H9 (cell line): ENCODE results near the gene MICAL3. TPM values are rescaled to one million over a fixed set of nuclear protein-coding genes. Genes with fewer than 3 reads are reported as not detected.
A peak's percentile ranks its signal among the peaks of the same experiment; 100 is the strongest.

Source experiments
- DNase-seq: peaks from one replicate; pipeline ENCODE4 v3.0.0-alpha.2; 2017
- H2AFZ ChIP-seq: one replicate; pipeline ENCODE4 v1.6.1; 2013; ENCODE audit warnings: mild to moderate bottlenecking, low read length, control low read depth, moderate library complexity
- H2AK5ac ChIP-seq: 2 replicates; pipeline ENCODE4 v1.6.1; 2013; ENCODE audit warnings: low read length, control low read depth, mixed read lengths; ENCODE audit not compliant: insufficient read length
- H2BK120ac ChIP-seq: one replicate; pipeline ENCODE4 v1.6.1; 2013; ENCODE audit warnings: low read depth, mild to moderate bottlenecking, low read length, control low read depth, inconsistent platforms; ENCODE audit not compliant: poor library complexity, severe bottlenecking
- H2BK12ac ChIP-seq: 2 replicates; pipeline ENCODE4 v1.6.1; 2013; ENCODE audit warnings: low read length, control low read depth, mixed read lengths, low read depth; ENCODE audit not compliant: insufficient read length
- H2BK15ac ChIP-seq: 2 replicates; pipeline ENCODE4 v1.6.1; 2013; ENCODE audit warnings: low read depth, low read length, control low read depth
- H2BK20ac ChIP-seq: one replicate; pipeline ENCODE4 v1.6.1; 2013; ENCODE audit warnings: low read depth, mild to moderate bottlenecking, low read length, control low read depth, inconsistent platforms; ENCODE audit not compliant: poor library complexity, severe bottlenecking
- H2BK5ac ChIP-seq: 2 replicates; pipeline ENCODE4 v1.6.1; 2013; ENCODE audit warnings: low read length, control low read depth, mixed read lengths; ENCODE audit not compliant: insufficient read length
- H3K14ac ChIP-seq: 2 replicates; pipeline ENCODE4 v1.6.1; 2013; ENCODE audit warnings: low read length, control low read depth; ENCODE audit not compliant: insufficient read depth
- H3K18ac ChIP-seq: 2 replicates; pipeline ENCODE4 v1.6.1; 2013; ENCODE audit warnings: low read depth, mild to moderate bottlenecking, mixed read lengths, low read length, control low read depth; ENCODE audit not compliant: insufficient read length
- H3K23ac ChIP-seq: 2 replicates; pipeline ENCODE4 v1.6.1; 2013; ENCODE audit warnings: low read length, control low read depth, mixed read lengths, low read depth; ENCODE audit not compliant: insufficient read length
- H3K23me2 ChIP-seq: 2 replicates; pipeline ENCODE4 v1.6.1; 2013; ENCODE audit warnings: low read depth, mild to moderate bottlenecking, mixed read lengths, low read length, control low read depth; ENCODE audit not compliant: insufficient read length, poor library complexity, severe bottlenecking
- H3K27ac ChIP-seq: 2 replicates; pipeline ENCODE4 v1.5.1; 2013; ENCODE audit warnings: low read length, control low read depth, mixed read lengths, low read depth; ENCODE audit not compliant: insufficient read length
- H3K27me3 ChIP-seq: 2 replicates; pipeline ENCODE4 v1.6.1; 2013; ENCODE audit warnings: low read length, control low read depth, inconsistent platforms; ENCODE audit not compliant: insufficient read depth
- H3K4ac ChIP-seq: 2 replicates; pipeline ENCODE4 v1.6.1; 2013; ENCODE audit warnings: low read depth, mild to moderate bottlenecking, control low read depth, inconsistent platforms, low read length, moderate library complexity
- H3K4me1 ChIP-seq: 2 replicates; pipeline ENCODE4 v1.6.1; 2013; ENCODE audit warnings: low read length, control low read depth, inconsistent platforms; ENCODE audit not compliant: insufficient read depth
- H3K4me2 ChIP-seq: 2 replicates; pipeline ENCODE4 v1.6.1; 2013; ENCODE audit warnings: low read length, control low read depth, mixed read lengths; ENCODE audit not compliant: insufficient read length, insufficient read depth
- H3K56ac ChIP-seq: 2 replicates; pipeline ENCODE4 v1.6.1; 2013; ENCODE audit warnings: low read depth, mild to moderate bottlenecking, mixed read lengths, low read length, control low read depth; ENCODE audit not compliant: insufficient read length
- H3K79me1 ChIP-seq: 2 replicates; pipeline ENCODE4 v1.6.1; 2013; ENCODE audit warnings: low read depth, mild to moderate bottlenecking, moderate library complexity, low read length, control low read depth, inconsistent platforms; ENCODE audit not compliant: insufficient read depth, poor library complexity, severe bottlenecking
- H3K79me2 ChIP-seq: 2 replicates; pipeline ENCODE4 v1.6.1; 2013; ENCODE audit warnings: low read length, control low read depth, inconsistent platforms; ENCODE audit not compliant: insufficient read depth
- H3K9ac ChIP-seq: 2 replicates; pipeline ENCODE4 v1.6.1; 2013; ENCODE audit warnings: low read length, control low read depth, mixed read lengths; ENCODE audit not compliant: insufficient read length; ENCODE audit errors: extremely low read depth
- H3K9me3 ChIP-seq: one replicate; pipeline ENCODE4 v1.6.1; 2013; ENCODE audit warnings: low read depth, low read length, inconsistent platforms; ENCODE audit not compliant: control insufficient read depth
- H3T11ph ChIP-seq: one replicate; pipeline ENCODE4 v1.6.1; 2013; ENCODE audit warnings: mild to moderate bottlenecking, low read length, control low read depth, inconsistent platforms
- H4K20me1 ChIP-seq: one replicate; pipeline ENCODE4 v1.6.1; 2013; ENCODE audit not compliant: control insufficient read depth, insufficient read length, insufficient read depth
- H4K5ac ChIP-seq: 2 replicates; pipeline ENCODE4 v1.6.1; 2013; ENCODE audit warnings: low read depth, mild to moderate bottlenecking, mixed read lengths, low read length, control low read depth; ENCODE audit not compliant: insufficient read length
- H4K8ac ChIP-seq: replicated peaks from 2 replicates; pipeline ENCODE4 v1.6.1; 2013; ENCODE audit warnings: low read length, control low read depth, mixed read lengths, low read depth; ENCODE audit not compliant: insufficient read length
- H4K91ac ChIP-seq: 2 replicates; pipeline ENCODE4 v1.6.1; 2013; ENCODE audit warnings: low read depth, mild to moderate bottlenecking, moderate library complexity, mixed read lengths, low read length, control low read depth; ENCODE audit not compliant: insufficient read length
- H3K27ac Mint-ChIP-seq, 3 experiments: 2 replicates in 2 of 3; 3 replicates in 1 of 3; pipeline ENCODE4 v1.8.0; 2020 to 2021; ENCODE audit warnings: mixed read lengths in 3 of 3, mild to moderate bottlenecking in 1 of 3, moderate library complexity in 1 of 3
- H3K27me3 Mint-ChIP-seq: 2 replicates; pipeline ENCODE4 v1.8.0; 2021; ENCODE audit warnings: low read depth, mild to moderate bottlenecking, moderate library complexity, mixed read lengths
- H3K36me3 Mint-ChIP-seq, 3 experiments: 2 replicates in 2 of 3; 3 replicates in 1 of 3; pipeline ENCODE4 v1.8.0; 2020 to 2021; ENCODE audit warnings: low read depth in 3 of 3, mixed read lengths in 3 of 3; ENCODE audit not compliant: insufficient read depth in 1 of 3
- H3K4me1 Mint-ChIP-seq, 2 experiments: 2 replicates each; pipeline ENCODE4 v1.8.0; 2020; ENCODE audit warnings: mixed read lengths in 2 of 2
- H3K4me3 Mint-ChIP-seq, 2 experiments: 2 replicates in 1 of 2; 3 replicates in 1 of 2; pipeline ENCODE4 v1.8.0; 2020 to 2021; ENCODE audit warnings: mild to moderate bottlenecking in 2 of 2, mixed read lengths in 2 of 2, moderate library complexity in 1 of 2
- H3K9me3 Mint-ChIP-seq, 2 experiments: 2 replicates in 1 of 2; 3 replicates in 1 of 2; pipeline ENCODE4 v1.8.0; 2020; ENCODE audit warnings: mild to moderate bottlenecking in 2 of 2, mixed read lengths in 2 of 2, moderate library complexity in 1 of 2
- CTCF ChIP-seq: fragments of 200-600 bp; sonication (generic); conservative IDR thresholded peaks from 3 replicates; pipeline ENCODE4 v1.8.0; 2021; ENCODE audit warnings: antibody characterized with exemption, mild to moderate bottlenecking
- WGBS: extraction: QIAGEN DNeasy Blood & Tissue Kit; methylation state at CpG from one replicate; pipeline ENCODE4 v1.1.7; 2013; ENCODE audit warnings: missing lambda C conversion rate, low lambda C conversion rate, mixed read lengths; ENCODE audit not compliant: insufficient read length; ENCODE audit errors: extremely low coverage; 5-methylcytosine and 5-hydroxymethylcytosine counted together
- total RNA-seq: library from RNA; stranded (reverse); gene quantifications from 2 replicates; pipeline ENCODE4 v1.2.1, GENCODE V29; 2021

Gene MICAL3
- total RNA-seq, 1 experiment from 2014 or later: 50.2 TPM

DNA sequence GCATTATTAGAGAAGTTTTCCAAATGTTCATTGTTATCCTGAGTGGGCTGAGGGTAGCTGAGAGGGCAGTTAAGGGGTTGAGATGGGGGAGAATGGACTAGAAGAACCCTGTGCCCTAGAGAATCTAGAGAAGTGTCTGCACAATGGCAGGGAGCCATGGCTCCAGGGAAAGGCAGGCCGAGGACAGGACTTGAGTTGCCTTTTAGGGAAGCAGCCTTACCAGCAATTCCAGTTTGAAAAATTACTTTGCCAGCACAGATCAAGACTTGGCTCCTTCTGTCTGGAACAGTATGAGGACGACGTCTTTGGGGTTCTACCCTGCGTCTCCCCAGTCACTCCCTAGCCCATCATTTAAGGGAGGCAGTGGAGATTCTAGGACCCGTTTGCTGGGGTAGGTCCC lies 25.7 kb upstream of the MICAL3 start:
- no peak overlapping the region for H3K56ac ChIP-seq
- H2BK12ac ChIP-seq: no peak overlapping the region
- no peaks in the 10 kb centered on the region for H3K27me3 ChIP-seq
- no peak overlapping the region for H4K8ac ChIP-seq
- H3K18ac ChIP-seq: no peak overlapping the region
- H3K23ac ChIP-seq: no peak overlapping the region
- no peak overlapping the region for H2BK120ac ChIP-seq
- H3K9ac ChIP-seq: no peak overlapping the region
- no peak for DNase-seq
- no peak overlapping the region for H3K27ac ChIP-seq
- no CpG with 5 or more reads among the region's 5 CpGs for WGBS
- H2BK20ac ChIP-seq: no peak overlapping the region
- Mint-ChIP-seq H3K4me3 (no peak overlapping the region), H3K36me3 (peaks cover 0 to 5% (median 3%) of the 10 kb centered on the region in 3 experiments; a peak in 5 of 7 replicates), H3K4me1 (peaks cover 4 to 6% of the 10 kb centered on the region in 2 experiments; a peak in 3 of 4 replicates), H3K27me3 (peaks cover 18% of the 10 kb centered on the region), H3K9me3 (peaks cover 5 to 6% of the 10 kb centered on the region in 2 experiments; a peak in 3 of 5 replicates), H3K27ac (peak overlapping the region in 1 of 3 experiments; percentile 12; a peak in 1 of 7 replicates)
- H3K4me2 ChIP-seq: no peak overlapping the region
- no peaks in the 10 kb centered on the region for H3K23me2 ChIP-seq
- H3K14ac ChIP-seq: no peak overlapping the region
- H3K79me1 ChIP-seq: no peaks in the 10 kb centered on the region
- no peak overlapping the region for H3K4ac ChIP-seq
- no peak for TF ChIP-seq CTCF
- H3K9me3 ChIP-seq: no peaks in the 10 kb centered on the region
- H4K5ac ChIP-seq: no peak overlapping the region
- H4K20me1 ChIP-seq: no peaks in the 10 kb centered on the region
- no peaks in the 10 kb centered on the region for H3K79me2 ChIP-seq
- no peak overlapping the region for H2BK5ac ChIP-seq
- no peak overlapping the region for H2AK5ac ChIP-seq
- H2AFZ ChIP-seq: no peak overlapping the region
- H3K4me1 ChIP-seq: no peaks in the 10 kb centered on the region
- H4K91ac ChIP-seq: no peak overlapping the region
- H2BK15ac ChIP-seq: no peak overlapping the region
- H3T11ph ChIP-seq: no peak overlapping the region
